ENCODE results near the gene IGSF9B. TPM values are rescaled to one million over a fixed set of nuclear protein-coding genes. Genes with fewer than 3 reads are reported as not detected.

Gene IGSF9B
- total RNA-seq, 2 donors from 2014 or later = 10.2 to 35.3 TPM

- no peaks in the 10 kb centered on the region for H3K36me3 ChIP-seq
- TF ChIP-seq CTCF (IDR thresholded peaks at IDR 0.05) (no peak), POLR2A (IDR thresholded peaks at IDR 0.05) (no peak), POLR2AphosphoS5 (IDR thresholded peaks at IDR 0.05) (no peak)
- WGBS = 75% methylated on average over 10 of the region's 10 CpGs
- H3K27me3 ChIP-seq (replicated peaks; ENCODE audit: insufficient read depth) = no peaks in the 10 kb centered on the region
- no peak overlapping the region for H3K4me3 ChIP-seq
- no peaks in the 10 kb centered on the region for H3K9me3 ChIP-seq
- intact Hi-C loops (cut with DNase I) = no loop called here
- H3K27ac ChIP-seq = no peak overlapping the region
- DNase-seq (ENCODE audit: low spot score) = no peak
- H3K4me1 ChIP-seq (replicated peaks) = no peaks in the 10 kb centered on the region
Observed at GRCh38 chr11:133990501-133990900, 33.7 kb upstream of the IGSF9B start.

- TF ChIP-seq CTCF (IDR thresholded peaks at IDR 0.05) = no peak
- no peak for TF ChIP-seq POLR2AphosphoS5 (IDR thresholded peaks at IDR 0.05)
- no peak for TF ChIP-seq POLR2A (IDR thresholded peaks at IDR 0.05)
- H3K27me3 ChIP-seq (replicated peaks; ENCODE audit: insufficient read depth) = no peaks in the 10 kb centered on the region
- H3K36me3 ChIP-seq = no peaks in the 10 kb centered on the region
- intact Hi-C loops (cut with DNase I) = no loop called here
- H3K4me3 ChIP-seq = no peak overlapping the region
- 88% methylated on average over 22 of the region's 22 CpGs for WGBS
- H3K4me1 ChIP-seq (replicated peaks) = no peaks in the 10 kb centered on the region
- no peaks in the 10 kb centered on the region for H3K9me3 ChIP-seq
- H3K27ac ChIP-seq = no peak overlapping the region
- no peak for DNase-seq (ENCODE audit: low spot score)
Observed at GRCh38 chr11:133988686-133989410, 32.1 kb upstream of the IGSF9B start.

- intact Hi-C loops (cut with DNase I) = no loop called here
- H3K9me3 ChIP-seq = no peaks in the 10 kb centered on the region
- WGBS = 91% methylated on average over 8 of the region's 8 CpGs
- no peaks in the 10 kb centered on the region for H3K27me3 ChIP-seq (replicated peaks; ENCODE audit: insufficient read depth)
- H3K4me1 ChIP-seq (replicated peaks) = no peaks in the 10 kb centered on the region
- no peak overlapping the region for H3K4me3 ChIP-seq
- no peak for TF ChIP-seq POLR2AphosphoS5 (IDR thresholded peaks at IDR 0.05)
- no peak for TF ChIP-seq CTCF (IDR thresholded peaks at IDR 0.05)
- TF ChIP-seq POLR2A (IDR thresholded peaks at IDR 0.05) = no peak
- H3K36me3 ChIP-seq = no peaks in the 10 kb centered on the region
- H3K27ac ChIP-seq = no peak overlapping the region
- DNase-seq (ENCODE audit: low spot score) = no peak
Observed at GRCh38 chr11:133987171-133987570, 30.4 kb upstream of the IGSF9B start.

GRCh38 chr11:133985981-133986944, 29.5 kb upstream of the IGSF9B start:
- 79% methylated on average over 15 of the region's 15 CpGs for WGBS
- H3K27ac ChIP-seq = no peak overlapping the region
- H3K4me3 ChIP-seq = no peak overlapping the region
- no peak for DNase-seq (ENCODE audit: low spot score)
- no peaks in the 10 kb centered on the region for H3K36me3 ChIP-seq
- no peaks in the 10 kb centered on the region for H3K27me3 ChIP-seq (replicated peaks; ENCODE audit: insufficient read depth)
- no peaks in the 10 kb centered on the region for H3K9me3 ChIP-seq
- TF ChIP-seq POLR2AphosphoS5 (IDR thresholded peaks at IDR 0.05) (no peak), CTCF (IDR thresholded peaks at IDR 0.05) (no peak), POLR2A (IDR thresholded peaks at IDR 0.05) (no peak)
- intact Hi-C loops (cut with DNase I) = no loop called here
- no peaks in the 10 kb centered on the region for H3K4me1 ChIP-seq (replicated peaks)

All from prostate gland (tissue), 2 donors.